Endothelial cell of umbilical vein (primary cell): Measurements from ENCODE around the gene RALGAPA1. TPM values are rescaled to one million over a fixed set of nuclear protein-coding genes. Genes with fewer than 3 reads are reported as not detected.

Experiments
- BruUV-seq: library from RNA; stranded (reverse); fragments of 400-500 nt; replicated peaks from 2 replicates; lab custom pipeline; 2021; lab: Mats Ljungman, UMichigan
- CTCF ChIA-PET: fragments of 300-600, 350-600 bp; sonication (Branson Sonifier 250); formaldehyde crosslinking; loops from one replicate; lab custom pipeline; 2021; ENCODE audit warnings: antibody characterized with exemption, inconsistent platforms; lab: Charles Lee
- POLR2A ChIA-PET: fragments of 300-600, 350-600 bp; sonication (Branson Sonifier 250); formaldehyde crosslinking; loops from one replicate; lab custom pipeline; 2021; ENCODE audit warnings: antibody characterized with exemption, inconsistent platforms; lab: Charles Lee
- DNase-seq: peaks from one replicate; pipeline ENCODE4 v3.0.0-alpha.2; 2011; ENCODE audit warnings: low read depth, low spot score
- FAIRE-seq: peaks from 2 replicates; lab custom pipeline; 2011; peaks lifted over from hg19 to GRCh38; lab: Jason Lieb, UNC
- H2AFZ ChIP-seq: 2 replicates; pipeline ENCODE4 v1.6.0; 2012; ENCODE audit warnings: low read depth, low read length, control low read depth, inconsistent platforms
- H3K27ac ChIP-seq: 2 replicates; pipeline ENCODE4 v1.5.1; 2011; ENCODE audit warnings: low read depth, mild to moderate bottlenecking, control low read depth, low read length, moderate library complexity; ENCODE audit not compliant: insufficient read depth
- H3K27me3 ChIP-seq, 2 experiments: 2 replicates each; pipeline versions ENCODE4 v1.6.0 to v1.6.1; 2011; ENCODE audit warnings: low read length in 2 of 2, mixed read lengths in 1 of 2; ENCODE audit not compliant: control insufficient read depth in 2 of 2, insufficient read depth in 2 of 2
- H3K36me3 ChIP-seq, 2 experiments: 2 replicates in 1 of 2; 3 replicates in 1 of 2; pipeline ENCODE4 v1.5.1; 2011; ENCODE audit warnings: low read length in 2 of 2, mild to moderate bottlenecking in 1 of 2, moderate library complexity in 1 of 2; ENCODE audit not compliant: control insufficient read depth in 2 of 2, insufficient read depth in 2 of 2; ENCODE audit errors: extremely low read depth in 1 of 2
- H3K4me1 ChIP-seq: 3 replicates; pipeline ENCODE4 v1.5.1; 2011; ENCODE audit warnings: mild to moderate bottlenecking, low read length; ENCODE audit not compliant: control insufficient read depth, insufficient read depth; ENCODE audit errors: extremely low read depth
- H3K4me2 ChIP-seq: 2 replicates; pipeline ENCODE4 v1.6.1; 2011; ENCODE audit warnings: low read length, control low read depth, mixed read lengths; ENCODE audit not compliant: insufficient read depth
- H3K4me3 ChIP-seq, 3 experiments: fragments of 200-600 bp in 1 of 3; sonication (generic), shearing (Covaris generic) in 1 of 3; replicated peaks in 1 of 3; 2 replicates each; pipeline ENCODE4 v1.5.1; 2011 to 2016; ENCODE audit warnings: control low read depth in 3 of 3, low read length in 3 of 3, mild to moderate bottlenecking in 2 of 3, inconsistent platforms in 1 of 3, low read depth in 1 of 3, moderate library complexity in 1 of 3; ENCODE audit not compliant: insufficient read depth in 1 of 3
- H3K79me2 ChIP-seq: 2 replicates; pipeline ENCODE4 v1.6.0; 2012; ENCODE audit warnings: low read length, inconsistent platforms; ENCODE audit not compliant: control insufficient read depth, insufficient read depth
- H3K9ac ChIP-seq: replicated peaks from 2 replicates; pipeline ENCODE3; 2011; ENCODE audit warnings: low read length, control low read depth; ENCODE audit not compliant: insufficient read depth; ENCODE audit errors: extremely low read depth
- H3K9me1 ChIP-seq: replicated peaks from 3 replicates; pipeline ENCODE4 v1.6.0; 2011; ENCODE audit warnings: mild to moderate bottlenecking, low read length; ENCODE audit not compliant: control insufficient read depth, insufficient read depth; ENCODE audit errors: extremely low read depth
- H3K9me3 ChIP-seq: replicated peaks from 2 replicates; pipeline ENCODE4 v1.5.1; 2012; ENCODE audit warnings: low read length, inconsistent platforms; ENCODE audit not compliant: control insufficient read depth, insufficient read depth
- H4K20me1 ChIP-seq: replicated peaks from 2 replicates; pipeline ENCODE3; 2011; ENCODE audit warnings: mild to moderate bottlenecking, low read length; ENCODE audit not compliant: control insufficient read depth, insufficient read depth; ENCODE audit errors: extremely low read depth
- EZH2 ChIP-seq: IDR thresholded peaks from 2 replicates; pipeline ENCODE4 v1.6.1; 2012; ENCODE audit warnings: borderline replicate concordance, low read depth, mild to moderate bottlenecking, moderate library complexity, low read length, inconsistent platforms; ENCODE audit not compliant: severe bottlenecking
- FOS ChIP-seq: IDR thresholded peaks from 2 replicates; pipeline ENCODE4 v1.6.1; 2011; ENCODE audit warnings: mild to moderate bottlenecking, low read length, moderate library complexity, borderline replicate concordance; ENCODE audit not compliant: insufficient read depth
- GATA2 ChIP-seq: IDR thresholded peaks from 2 replicates; pipeline ENCODE4 v1.7.0; 2011; ENCODE audit warnings: low read depth, mild to moderate bottlenecking, moderate library complexity, mixed read lengths, low read length; ENCODE audit not compliant: insufficient read length, insufficient read depth
- JUN ChIP-seq: IDR thresholded peaks from 2 replicates; pipeline ENCODE4 v1.6.1; 2011; ENCODE audit warnings: borderline replicate concordance, low read depth; ENCODE audit not compliant: insufficient read length, insufficient read depth
- MAX ChIP-seq: IDR thresholded peaks from 2 replicates; pipeline ENCODE4 v1.6.1; 2011; ENCODE audit not compliant: insufficient read depth, insufficient read length
- MYC ChIP-seq: IDR thresholded peaks from one replicate; pipeline ENCODE4 v1.6.1; 2011; ENCODE audit warnings: mild to moderate bottlenecking, low read depth, low read length
- dilution Hi-C: fragments of 300-500 bp; cut with MboI; formaldehyde crosslinking; loops from one replicate; pipeline ENCODE4 v1.15.0; 2019; ENCODE audit warnings: low sequenced_read_pairs; ENCODE audit not compliant: extremely low pct_ligation_motif_present
- intact Hi-C: fragments of 100-400 bp; cut with micrococcal nuclease; formaldehyde crosslinking; loops from one replicate; pipeline ENCODE4 v1.10.0; 2022
- polyA plus RNA-seq, 4 experiments: library from polyadenylated mRNA; depleted of rRNA in 3 of 4; stranded (reverse) in 3 of 4; unstranded in 1 of 4; fragments of >200 nt; gene quantifications; 2 replicates each; pipeline versions ENCODE4 v1.2.1 to v1.2.3, GENCODE V29; 2011 to 2012; ENCODE audit warnings: missing spikeins in 1 of 4
- total RNA-seq: library from RNA; stranded (reverse); gene quantifications from 2 replicates; pipeline ENCODE4 v1.2.3, GENCODE V29; 2021

Gene RALGAPA1
- total and polyA plus RNA-seq, 2 donors (not counting 3 experiments of a cell fraction or from before 2014, with no cell fraction given) = 6.1 to 30.9 TPM

GRCh38 chr14:35797796-35798195, 11.3 kb downstream of the RALGAPA1 start:
- BruUV-seq = no TSS peak
- Histone ChIP-seq H3K4me3 (no peak overlapping the region), H4K20me1 (peaks cover 2% of the 10 kb centered on the region), H3K9me1 (no peaks in the 10 kb centered on the region), H3K9ac (no peak overlapping the region), H3K27ac (no peak overlapping the region), H3K27me3 (no peaks in the 10 kb centered on the region), H3K9me3 (no peaks in the 10 kb centered on the region), H3K79me2 (peaks cover 15% of the 10 kb centered on the region), H3K4me2 (no peak overlapping the region), H3K4me1 (no peaks in the 10 kb centered on the region), H3K36me3 (no peaks in the 10 kb centered on the region), H2AFZ (no peak overlapping the region)
- intact Hi-C loops (no loop called here), dilution Hi-C loops (no loop called here)
- DNase-seq = no peak
- TF ChIP-seq FOS (no peak), MYC (no peak), GATA2 (no peak), MAX (no peak), JUN (no peak), EZH2 (no peak)
- ChIA-PET POLR2A (no interaction called here), CTCF (interaction anchor here (1.1 to 1.6 kb wide), 2 partner anchors 9 to 11 kb away, joined by 3 to 4 read pairs; no protein-coding TSS in a partner anchor)
- FAIRE-seq = no peak

- Histone ChIP-seq H3K4me1 (no peaks in the 10 kb centered on the region), H3K9me3 (no peaks in the 10 kb centered on the region), H3K36me3 (no peaks in the 10 kb centered on the region), H3K9ac (no peak overlapping the region), H3K27ac (no peak overlapping the region), H3K4me3 (no peak overlapping the region), H3K4me2 (no peak overlapping the region), H4K20me1 (no peaks in the 10 kb centered on the region), H2AFZ (no peak overlapping the region), H3K27me3 (no peaks in the 10 kb centered on the region), H3K79me2 (peaks cover 2% of the 10 kb centered on the region), H3K9me1 (no peaks in the 10 kb centered on the region)
- BruUV-seq = no TSS peak
- DNase-seq (no peak), FAIRE-seq (no peak)
- dilution Hi-C loops (no loop called here), intact Hi-C loops (no loop called here)
- TF ChIP-seq FOS (no peak), GATA2 (no peak)
- POLR2A ChIA-PET = no interaction called here
- CTCF ChIA-PET = interaction anchor here (0.9 kb wide), 1 partner anchor 28 kb away, joined by 3 read pairs; no protein-coding TSS in a partner anchor
Measured at GRCh38 chr14:35789651-35790050, 19.4 kb downstream of the RALGAPA1 start.
